GM21717 (cell line): ENCODE results near the gene UNC119B.

Experiments used
- ATAC-seq: cut with Tn5 transposase; IDR thresholded peaks from one replicate; pipeline ENCODE4 v1.9.1; 2021; ENCODE audit warnings: mild to moderate bottlenecking, moderate library complexity; ENCODE audit not compliant: unreplicated experiment

Gene UNC119B

GRCh38 chr12:120761519-120761934, 51.3 kb downstream of the UNC119B start:
- ATAC-seq = no peak

- ATAC-seq = no peak
These were observed 51.8 kb downstream of the UNC119B start for GRCh38 chr12:120762086-120762485.

GRCh38 chr12:120763250-120763649, 53.0 kb downstream of the UNC119B start:
- ATAC-seq = no peak

GRCh38 chr12:120764816-120765215, 54.6 kb downstream of the UNC119B start:
- ATAC-seq = no peak

- no peak for ATAC-seq
These were observed 56.3 kb downstream of the UNC119B start for GRCh38 chr12:120766566-120766965.

GRCh38 chr12:120767071-120768024, 57.1 kb downstream of the UNC119B start:
- ATAC-seq = no peak

GRCh38 chr12:120771097-120771496, 60.8 kb downstream of the UNC119B start:
- no peak for ATAC-seq
